Hematopoietic multipotent progenitor cell treated with erythropoietin and hydrocortisone succinate and interleukin-3 and kit ligand, for 17 days (in vitro differentiated cells): ENCODE data around the gene THADA.

Experiments
- DNase-seq: peaks from one replicate; pipeline ENCODE4 v3.0.0-alpha.2; 2015; ENCODE audit warnings: low spot score

THADA gene

GRCh38 chr2:43384143-43384542 lies 211.7 kb downstream of the THADA start:
- no peak for DNase-seq

GRCh38 chr2:43383533-43383932 lies 212.3 kb downstream of the THADA start:
- no peak for DNase-seq

GRCh38 chr2:43379494-43379893 lies 216.3 kb downstream of the THADA start:
- no peak for DNase-seq

- DNase-seq = no peak
Observed at GRCh38 chr2:43377327-43377726, 218.5 kb downstream of the THADA start.

GRCh38 chr2:43376523-43377198 lies 219.2 kb downstream of the THADA start:
- DNase-seq = no peak

GRCh38 chr2:43375746-43376522 lies 219.9 kb downstream of the THADA start:
- no peak for DNase-seq

GRCh38 chr2:43372416-43373081 lies 223.3 kb downstream of the THADA start:
- DNase-seq = no peak

GRCh38 chr2:43370705-43371104 lies 225.1 kb downstream of the THADA start:
- no peak for DNase-seq

- no peak for DNase-seq
Observed at GRCh38 chr2:43370146-43370545, 225.7 kb downstream of the THADA start.

- no peak for DNase-seq
Observed at GRCh38 chr2:43368483-43369385, 227.1 kb downstream of the THADA start.

GRCh38 chr2:43367012-43367782 lies 228.6 kb downstream of the THADA start:
- DNase-seq = no peak

- no peak for DNase-seq
Observed at GRCh38 chr2:43363120-43363519, 232.7 kb downstream of the THADA start.

- DNase-seq = no peak
Observed at GRCh38 chr2:43361286-43361685, 234.6 kb downstream of the THADA start.

- no peak for DNase-seq
Observed at GRCh38 chr2:43360137-43360536, 235.7 kb downstream of the THADA start.

GRCh38 chr2:43358410-43359201 lies 237.2 kb downstream of the THADA start:
- DNase-seq = no peak

- no peak for DNase-seq
Observed at GRCh38 chr2:43356774-43357173, 239.1 kb downstream of the THADA start.

GRCh38 chr2:43355399-43355798 lies 240.4 kb downstream of the THADA start:
- DNase-seq = no peak

- no peak for DNase-seq
Observed at GRCh38 chr2:43349904-43350303, 245.9 kb downstream of the THADA start.

GRCh38 chr2:43348908-43349661 lies 246.8 kb downstream of the THADA start:
- DNase-seq = no peak

GRCh38 chr2:43347746-43348145 lies 248.1 kb downstream of the THADA start:
- no peak for DNase-seq
